ENCODE measurements around the gene METTL1. TPM values are rescaled to one million over a fixed set of nuclear protein-coding genes. Genes with fewer than 3 reads are reported as not detected.

The METTL1 gene
- total and polyA plus RNA-seq, 4 donors, result 2.8 to 11.2 (median 7.1) TPM

DNA sequence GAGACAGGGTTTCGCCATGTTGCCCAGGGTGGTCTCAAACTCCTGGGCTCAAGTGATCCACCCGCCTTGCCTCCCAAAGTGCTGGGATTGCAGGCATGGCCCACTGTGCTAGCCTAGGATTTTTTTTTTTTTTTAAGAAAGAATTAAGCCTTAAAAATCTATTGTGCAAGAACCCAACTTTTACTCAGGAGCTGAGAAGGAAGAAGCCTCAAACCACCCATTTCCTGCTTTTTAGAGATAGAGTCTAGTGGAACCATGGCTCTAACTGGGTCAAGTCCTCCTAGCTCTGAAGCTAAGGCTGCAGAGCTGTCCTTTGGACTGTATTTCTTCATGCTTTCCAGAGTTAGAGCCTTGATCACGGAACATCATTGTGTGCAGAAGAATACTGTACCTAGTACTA is 9.3 kb upstream of the METTL1 start:
- TF ChIP-seq NR2F2 (IDR thresholded peaks at IDR 0.05), result no peak
- no peak for TF ChIP-seq REST (IDR thresholded peaks at IDR 0.05)
- TF ChIP-seq, protein P1, sequence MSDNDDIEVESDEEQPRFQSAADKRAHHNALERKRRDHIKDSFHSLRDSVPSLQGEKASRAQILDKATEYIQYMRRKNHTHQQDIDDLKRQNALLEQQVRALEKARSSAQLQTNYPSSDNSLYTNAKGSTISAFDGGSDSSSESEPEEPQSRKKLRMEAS (IDR thresholded peaks at IDR 0.05), result no peak
- no peak for TF ChIP-seq JUND (IDR thresholded peaks at IDR 0.05)
- no peak for TF ChIP-seq GABPA (IDR thresholded peaks at IDR 0.05 in 1 of 2, conservative IDR thresholded peaks at IDR 0.05 in 1 of 2)
- TF ChIP-seq ZBTB33 (IDR thresholded peaks at IDR 0.05), result no peak
- no peak for TF ChIP-seq SP1 (IDR thresholded peaks at IDR 0.05)
- no peak for TF ChIP-seq HNF4G (IDR thresholded peaks at IDR 0.05)
- no peak for TF ChIP-seq EGR1 (IDR thresholded peaks at IDR 0.05; ENCODE audit: low read depth in 2 of 2)
- TF ChIP-seq FOXA2 (IDR thresholded peaks at IDR 0.05), result no peak
- no peak for TF ChIP-seq FOXA1 (IDR thresholded peaks at IDR 0.05)
- 92% methylated on average over 3 of the region's 3 CpGs for WGBS
- Histone ChIP-seq H3K27ac (ENCODE audit: low read depth in 1 of 2, low read length in 2 of 2) (no peak overlapping the region), H3K9me3 (ENCODE audit: control insufficient read depth in 4 of 4, low read length in 3 of 4) (no peaks in the 10 kb centered on the region), H3K4me3 (ENCODE audit: low read depth in 1 of 3, low read length in 3 of 3) (no peak overlapping the region), H3K36me3 (ENCODE audit: control insufficient read depth in 4 of 4, insufficient read depth in 3 of 4, low read depth in 1 of 4, low read length in 3 of 4) (peaks cover 1 to 9% (median 6%) of the 10 kb centered on the region in 4 donors), H3K27me3 (ENCODE audit: control insufficient read depth in 4 of 4, insufficient read depth in 4 of 4, low read length in 3 of 4) (no peaks in the 10 kb centered on the region), H3K4me1 (ENCODE audit: control insufficient read depth in 4 of 4, insufficient read depth in 4 of 4, low read length in 3 of 4) (peaks cover 0 to 19% (median 15%) of the 10 kb centered on the region in 4 donors), H3K9ac (ENCODE audit: low read depth in 1 of 2, low read length in 2 of 2) (no peak overlapping the region)
- DNase-seq (ENCODE audit: low spot score), result no peak

DNA sequence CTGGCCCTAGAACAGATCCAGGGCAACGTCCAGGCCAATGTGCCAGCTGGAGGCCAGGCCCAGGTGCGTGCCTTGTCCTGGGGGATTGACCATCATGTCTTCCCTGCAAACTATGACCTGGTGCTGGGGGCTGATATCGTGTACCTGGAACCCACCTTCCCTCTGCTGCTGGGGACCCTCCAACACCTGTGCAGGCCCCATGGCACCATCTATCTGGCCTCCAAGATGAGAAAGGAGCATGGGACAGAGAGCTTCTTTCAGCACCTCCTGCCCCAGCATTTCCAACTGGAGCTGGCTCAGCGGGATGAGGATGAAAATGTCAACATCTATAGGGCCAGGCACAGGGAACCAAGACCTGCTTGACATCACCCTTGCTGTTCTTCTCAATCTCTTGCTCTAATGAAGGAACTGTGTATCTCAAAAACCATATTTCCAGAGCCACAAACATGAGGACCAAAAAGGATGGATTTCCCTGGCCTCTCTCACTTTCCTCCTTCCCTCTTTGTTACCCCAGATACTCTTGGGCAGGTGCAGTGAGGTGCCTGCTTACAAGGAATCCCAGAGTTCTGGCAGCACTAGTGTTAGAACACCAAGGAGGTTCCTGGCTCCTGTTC is 8.5 kb upstream of the METTL1 start:
- Histone ChIP-seq H3K9me3 (ENCODE audit: control insufficient read depth in 4 of 4, low read length in 3 of 4) (no peaks in the 10 kb centered on the region), H3K4me1 (ENCODE audit: control insufficient read depth in 4 of 4, insufficient read depth in 4 of 4, low read length in 3 of 4) (peaks cover 0 to 17% (median 15%) of the 10 kb centered on the region in 4 donors), H3K27ac (ENCODE audit: low read depth in 1 of 2, low read length in 2 of 2) (no peak overlapping the region), H3K4me3 (ENCODE audit: low read depth in 1 of 3, low read length in 3 of 3) (no peak overlapping the region), H3K27me3 (ENCODE audit: control insufficient read depth in 4 of 4, insufficient read depth in 4 of 4, low read length in 3 of 4) (no peaks in the 10 kb centered on the region), H3K36me3 (ENCODE audit: control insufficient read depth in 4 of 4, insufficient read depth in 3 of 4, low read depth in 1 of 4, low read length in 3 of 4) (peaks cover 0 to 3% (median 0%) of the 10 kb centered on the region in 4 donors), H3K9ac (ENCODE audit: low read depth in 1 of 2, low read length in 2 of 2) (no peak overlapping the region)
- DNase-seq (ENCODE audit: low spot score), result no peak
- 87% methylated on average over 4 of the region's 4 CpGs for WGBS
- TF ChIP-seq YY1 (IDR thresholded peaks at IDR 0.05) (no peak), ATF3 (IDR thresholded peaks at IDR 0.05) (no peak), EGR1 (IDR thresholded peaks at IDR 0.05; ENCODE audit: low read depth in 2 of 2) (no peak), NR2F2 (IDR thresholded peaks at IDR 0.05) (no peak), GABPA (IDR thresholded peaks at IDR 0.05 in 1 of 2, conservative IDR thresholded peaks at IDR 0.05 in 1 of 2) (no peak), REST (IDR thresholded peaks at IDR 0.05) (no peak), TAF1 (conservative IDR thresholded peaks at IDR 0.05) (no peak), HNF4A (conservative IDR thresholded peaks at IDR 0.05) (no peak), ZBTB33 (IDR thresholded peaks at IDR 0.05) (no peak), JUND (IDR thresholded peaks at IDR 0.05) (no peak), HNF4G (IDR thresholded peaks at IDR 0.05) (no peak), CTCF (IDR thresholded peaks at IDR 0.05; ENCODE audit: low read depth, low read length, missing input control) (no peak), RAD21 (IDR thresholded peaks at IDR 0.05) (no peak)
- TF ChIP-seq, protein P1 (IDR thresholded peaks at IDR 0.05), result no peak
